C4-2B (cell line): Measurements from ENCODE around the gene C10orf71.

ENCODE experiments used
- CTCF ChIP-seq: fragments of 450-650 bp; conservative IDR thresholded peaks from 2 replicates; pipeline ENCODE4 v1.5.1; 2017; ENCODE audit warnings: mild to moderate bottlenecking
- ZFX ChIP-seq: fragments of 450-650 bp; IDR thresholded peaks from 2 replicates; pipeline ENCODE4 v1.6.1; 2017

- TF ChIP-seq CTCF (no peak), ZFX (no peak)
These were observed 29.6 kb downstream of the C10orf71 start for GRCh38 chr10:49328401-49329145.
